Measurements from ENCODE around the gene TMA16. TPM values are rescaled to one million over a fixed set of nuclear protein-coding genes. Genes with fewer than 3 reads are reported as not detected.

TMA16 gene
- polyA plus RNA-seq, 2 of the 4 experiments (the other 2 are of a cell fraction) = 28.5 to 36.1 TPM

DNA sequence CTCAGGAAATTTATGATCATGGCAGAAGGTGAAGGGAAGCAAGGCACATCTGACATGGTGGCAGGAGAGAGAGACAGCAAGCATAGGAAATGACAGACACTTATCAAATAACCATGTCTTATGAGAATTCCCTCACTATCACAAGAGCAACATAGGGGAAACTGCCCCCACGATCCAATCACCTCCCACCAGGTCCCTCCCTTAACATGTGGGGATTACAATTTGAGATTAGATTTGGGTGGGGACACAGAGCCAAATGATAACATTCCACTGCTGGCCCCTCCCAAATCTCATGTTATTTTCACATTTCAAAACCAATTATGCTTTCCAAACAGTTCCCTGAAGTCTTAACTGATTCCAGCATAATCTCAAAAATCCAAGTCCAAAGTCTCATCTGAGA lies 8.2 kb upstream of the TMA16 start (continued):
- TF ChIP-seq EP300 (IDR thresholded peaks at IDR 0.05) (no peak), EHF (CRISPR knock-in tag; IDR thresholded peaks at IDR 0.05) (no peak), GATA3 (IDR thresholded peaks at IDR 0.05; ENCODE audit: borderline replicate concordance) (no peak)

DNA sequence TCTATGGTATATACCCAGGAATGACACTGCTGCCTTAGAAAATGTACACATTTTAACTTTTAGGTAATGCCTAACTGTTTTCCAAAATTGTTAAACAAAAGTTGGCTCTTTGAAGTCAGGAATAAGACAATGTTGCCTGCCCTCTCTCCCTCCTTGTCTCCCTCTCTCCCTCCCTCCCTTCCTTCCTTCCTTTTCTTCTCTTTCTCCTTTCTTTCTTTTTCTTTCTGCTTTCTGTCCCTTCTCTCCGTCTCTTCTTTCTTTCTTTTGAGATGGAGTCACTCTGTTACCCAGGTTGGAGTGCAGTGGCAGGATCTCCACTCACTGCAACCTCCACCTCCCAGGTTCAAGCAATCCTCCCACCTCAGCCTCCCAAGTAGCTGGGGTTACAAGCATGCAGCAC lies 4.6 kb upstream of the TMA16 start:
- no peak overlapping the region for H3K27ac ChIP-seq
- ATAC-seq (no peak), FAIRE-seq (no peak), DNase-seq (ENCODE audit: low read depth in 1 of 2, low spot score in 1 of 2) (no peak)
- no peak overlapping the region for H3K4me2 ChIP-seq
- TF ChIP-seq ZNF302 (CRISPR knock-in tag; IDR thresholded peaks at IDR 0.05) (no peak), CBX2 (IDR thresholded peaks at IDR 0.05; ENCODE audit: borderline replicate concordance, low read depth) (no peak), BHLHE40 (IDR thresholded peaks at IDR 0.05; ENCODE audit: low read depth, low read length) (no peak), CEBPB (IDR thresholded peaks at IDR 0.05) (no peak), NFE2L2 (conservative IDR thresholded peaks at IDR 0.05; ENCODE audit: low read length) (no peak), HEYL (CRISPR knock-in tag; IDR thresholded peaks at IDR 0.05) (no peak), KDM1A (IDR thresholded peaks at IDR 0.05; ENCODE audit: low read depth) (no peak), HOXB13 (CRISPR knock-in tag; IDR thresholded peaks at IDR 0.05; ENCODE audit: low read depth) (no peak), EHF (CRISPR knock-in tag; IDR thresholded peaks at IDR 0.05) (no peak), SREBF2 (IDR thresholded peaks at IDR 0.05) (no peak), HOXA7 (CRISPR knock-in tag; IDR thresholded peaks at IDR 0.05) (no peak), MYC (IDR thresholded peaks at IDR 0.05; ENCODE audit: borderline replicate concordance, low read length) (no peak), HOXB5 (CRISPR knock-in tag; IDR thresholded peaks at IDR 0.05) (no peak)
- TF ChIP-seq, protein P1, sequence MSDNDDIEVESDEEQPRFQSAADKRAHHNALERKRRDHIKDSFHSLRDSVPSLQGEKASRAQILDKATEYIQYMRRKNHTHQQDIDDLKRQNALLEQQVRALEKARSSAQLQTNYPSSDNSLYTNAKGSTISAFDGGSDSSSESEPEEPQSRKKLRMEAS (IDR thresholded peaks at IDR 0.05) = no peak
- TF ChIP-seq, protein P2, sequence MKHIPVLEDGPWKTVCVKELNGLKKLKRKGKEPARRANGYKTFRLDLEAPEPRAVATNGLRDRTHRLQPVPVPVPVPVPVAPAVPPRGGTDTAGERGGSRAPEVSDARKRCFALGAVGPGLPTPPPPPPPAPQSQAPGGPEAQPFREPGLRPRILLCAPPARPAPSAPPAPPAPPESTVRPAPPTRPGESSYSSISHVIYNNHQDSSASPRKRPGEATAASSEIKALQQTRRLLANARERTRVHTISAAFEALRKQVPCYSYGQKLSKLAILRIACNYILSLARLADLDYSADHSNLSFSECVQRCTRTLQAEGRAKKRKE (CRISPR knock-in tag; IDR thresholded peaks at IDR 0.05; ENCODE audit: low read depth) = no peak
- TF ChIP-seq, protein P3, sequence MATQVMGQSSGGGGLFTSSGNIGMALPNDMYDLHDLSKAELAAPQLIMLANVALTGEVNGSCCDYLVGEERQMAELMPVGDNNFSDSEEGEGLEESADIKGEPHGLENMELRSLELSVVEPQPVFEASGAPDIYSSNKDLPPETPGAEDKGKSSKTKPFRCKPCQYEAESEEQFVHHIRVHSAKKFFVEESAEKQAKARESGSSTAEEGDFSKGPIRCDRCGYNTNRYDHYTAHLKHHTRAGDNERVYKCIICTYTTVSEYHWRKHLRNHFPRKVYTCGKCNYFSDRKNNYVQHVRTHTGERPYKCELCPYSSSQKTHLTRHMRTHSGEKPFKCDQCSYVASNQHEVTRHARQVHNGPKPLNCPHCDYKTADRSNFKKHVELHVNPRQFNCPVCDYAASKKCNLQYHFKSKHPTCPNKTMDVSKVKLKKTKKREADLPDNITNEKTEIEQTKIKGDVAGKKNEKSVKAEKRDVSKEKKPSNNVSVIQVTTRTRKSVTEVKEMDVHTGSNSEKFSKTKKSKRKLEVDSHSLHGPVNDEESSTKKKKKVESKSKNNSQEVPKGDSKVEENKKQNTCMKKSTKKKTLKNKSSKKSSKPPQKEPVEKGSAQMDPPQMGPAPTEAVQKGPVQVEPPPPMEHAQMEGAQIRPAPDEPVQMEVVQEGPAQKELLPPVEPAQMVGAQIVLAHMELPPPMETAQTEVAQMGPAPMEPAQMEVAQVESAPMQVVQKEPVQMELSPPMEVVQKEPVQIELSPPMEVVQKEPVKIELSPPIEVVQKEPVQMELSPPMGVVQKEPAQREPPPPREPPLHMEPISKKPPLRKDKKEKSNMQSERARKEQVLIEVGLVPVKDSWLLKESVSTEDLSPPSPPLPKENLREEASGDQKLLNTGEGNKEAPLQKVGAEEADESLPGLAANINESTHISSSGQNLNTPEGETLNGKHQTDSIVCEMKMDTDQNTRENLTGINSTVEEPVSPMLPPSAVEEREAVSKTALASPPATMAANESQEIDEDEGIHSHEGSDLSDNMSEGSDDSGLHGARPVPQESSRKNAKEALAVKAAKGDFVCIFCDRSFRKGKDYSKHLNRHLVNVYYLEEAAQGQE (IDR thresholded peaks at IDR 0.05) = no peak
- TF ChIP-seq, protein P4, sequence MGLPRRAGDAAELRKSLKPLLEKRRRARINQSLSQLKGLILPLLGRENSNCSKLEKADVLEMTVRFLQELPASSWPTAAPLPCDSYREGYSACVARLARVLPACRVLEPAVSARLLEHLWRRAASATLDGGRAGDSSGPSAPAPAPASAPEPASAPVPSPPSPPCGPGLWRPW (IDR thresholded peaks at IDR 0.05) = no peak
- WGBS (ENCODE audit: missing lambda C conversion rate) = 71% methylated on average over 1 of the region's 1 CpG
- H3K4me1 ChIP-seq = no peaks in the 10 kb centered on the region
- POLR2A ChIA-PET = no interaction called here
- CTCF ChIA-PET = no interaction called here
- H3K4me3 ChIP-seq = no peak overlapping the region
- no peaks in the 10 kb centered on the region for H3K9me3 ChIP-seq

DNA sequence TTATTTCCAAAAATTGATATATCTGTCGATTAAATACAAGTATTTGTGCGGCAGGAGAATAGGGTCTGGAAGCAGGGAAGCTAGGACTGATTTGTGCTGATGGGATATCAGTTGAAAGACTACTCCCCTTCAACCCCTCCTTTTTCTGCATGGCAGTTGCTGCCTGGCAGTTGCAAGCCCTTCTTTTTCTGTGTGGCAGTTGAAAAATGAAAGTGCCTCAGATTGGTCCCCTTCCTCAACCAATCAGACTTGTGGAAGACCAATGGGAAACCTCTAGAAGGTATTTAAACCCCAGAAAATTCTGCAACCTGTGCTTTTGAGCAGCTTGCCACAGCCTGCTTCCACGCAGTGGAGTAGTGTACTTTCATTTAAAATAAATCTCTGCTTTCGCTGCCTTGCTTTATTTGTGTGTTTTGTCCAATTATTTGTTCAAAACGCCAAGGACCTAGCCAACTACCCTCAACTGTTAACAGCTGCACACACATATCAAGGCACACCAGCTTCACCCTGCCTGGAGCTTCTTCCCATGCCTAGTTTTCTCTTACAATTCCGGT lies 1.5 kb upstream of the TMA16 start:
- TF ChIP-seq TFCP2L1 (CRISPR knock-in tag; IDR thresholded peaks at IDR 0.05) (no peak), RNF2 (IDR thresholded peaks at IDR 0.05; ENCODE audit: borderline replicate concordance, low read depth) (no peak), ZNF302 (CRISPR knock-in tag; IDR thresholded peaks at IDR 0.05) (no peak), CEBPB (IDR thresholded peaks at IDR 0.05) (no peak), HOXB5 (CRISPR knock-in tag; IDR thresholded peaks at IDR 0.05) (no peak), JUNB (IDR thresholded peaks at IDR 0.05) (no peak), ESRRA (IDR thresholded peaks at IDR 0.05; ENCODE audit: borderline replicate concordance, low read length) (no peak), GATA3 (IDR thresholded peaks at IDR 0.05; ENCODE audit: borderline replicate concordance) (no peak), MAFK (IDR thresholded peaks at IDR 0.05; ENCODE audit: partially characterized antibody) (no peak), RAD21 (conservative IDR thresholded peaks at IDR 0.05 in 1 of 2, IDR thresholded peaks at IDR 0.05 in 1 of 2) (no peak)
- TF ChIP-seq, protein P1 (IDR thresholded peaks at IDR 0.05) = no peak
- TF ChIP-seq, protein P5, sequence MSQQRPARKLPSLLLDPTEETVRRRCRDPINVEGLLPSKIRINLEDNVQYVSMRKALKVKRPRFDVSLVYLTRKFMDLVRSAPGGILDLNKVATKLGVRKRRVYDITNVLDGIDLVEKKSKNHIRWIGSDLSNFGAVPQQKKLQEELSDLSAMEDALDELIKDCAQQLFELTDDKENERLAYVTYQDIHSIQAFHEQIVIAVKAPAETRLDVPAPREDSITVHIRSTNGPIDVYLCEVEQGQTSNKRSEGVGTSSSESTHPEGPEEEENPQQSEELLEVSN (IDR thresholded peaks at IDR 0.05; ENCODE audit: borderline replicate concordance, low read depth) = no peak
- Histone ChIP-seq H3K4me2 (peak overlapping the region; percentile 85), H3K4me1 (peaks cover 12% of the 10 kb centered on the region; the same call in 2 of the 3 replicates), H3K9me3 (no peaks in the 10 kb centered on the region), H3K27ac (peak overlapping the region; percentile 98 to 99; a peak in 5 of 6 replicates), H3K4me3 (peak overlapping the region; percentile 91)
- WGBS (ENCODE audit: missing lambda C conversion rate) = 85% methylated on average over 6 of the region's 6 CpGs
- ChIA-PET CTCF (interaction anchor here (0.6 to 2.1 kb wide), 8 partner anchors 9 to 996 kb away, joined by 3 to 6 read pairs (median 3); no protein-coding TSS in a partner anchor), POLR2A (no interaction called here)
- FAIRE-seq (no peak), DNase-seq (ENCODE audit: low read depth in 1 of 2, low spot score in 1 of 2) (peak in 1 of 2 experiments; percentile 45), ATAC-seq (no peak)

Measured in A549 (cell line).